ENCODE results near the gene MOB3A.
"Not testable (repeated sequence)": the region's sequence is repeated elsewhere in the genome, so short reads cannot be mapped to it uniquely, and the experiment has no call there.

The MOB3A gene

DNA sequence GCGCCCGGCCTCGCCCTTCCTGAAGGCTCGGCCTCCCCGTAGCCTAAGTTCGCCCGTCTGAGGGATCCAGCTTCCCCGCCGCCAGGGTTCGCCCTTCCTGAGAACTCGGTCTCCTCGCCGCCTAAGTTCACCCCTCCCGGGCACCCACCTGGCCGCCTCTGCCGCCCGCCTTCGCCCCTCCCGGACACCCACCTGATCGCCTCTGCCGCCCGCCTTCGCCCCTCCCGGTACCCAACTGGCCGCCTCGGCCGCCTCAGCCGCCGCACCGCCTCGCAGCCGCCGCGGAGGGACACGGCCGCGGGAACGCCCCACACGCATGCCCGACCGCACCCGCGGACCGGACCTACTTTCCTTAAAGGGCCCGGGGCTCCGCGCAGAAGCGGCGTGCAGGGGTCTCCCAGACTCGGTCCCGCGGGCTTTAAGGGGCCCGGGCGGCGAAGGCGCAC, at the start of gene MOB3A:
TSS of gene MOB3A (minus strand) at position 293 of the 446 bp plus-strand sequence. CDS start 17,766 bp downstream, outside the sequence.
- DNase-seq (ENCODE audit: low read depth in 2 of 2): peak in 1 of 2 donors; percentile 76

DNA sequence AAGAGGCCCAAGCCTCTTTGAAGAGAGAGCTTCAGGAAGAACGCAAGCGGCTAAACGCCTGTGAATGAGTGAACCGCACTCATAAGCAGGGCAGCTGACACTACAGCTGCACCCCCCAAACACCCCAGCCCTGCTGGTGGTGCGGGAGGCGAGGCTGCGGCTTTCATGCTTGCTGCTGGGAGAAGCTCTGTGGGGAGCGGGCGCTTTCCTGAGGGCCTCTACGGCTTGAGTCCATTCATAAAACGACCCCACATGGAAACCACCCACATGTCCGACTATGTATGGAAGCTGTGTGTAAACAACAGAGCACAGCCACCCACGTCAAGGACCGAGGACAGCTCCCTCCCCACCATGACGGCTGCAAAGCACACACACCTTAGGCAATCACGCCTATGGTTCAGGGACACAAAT, 49.7 kb upstream of the MOB3A start:
- DNase-seq (ENCODE audit: low read depth in 2 of 2): no peak

DNA sequence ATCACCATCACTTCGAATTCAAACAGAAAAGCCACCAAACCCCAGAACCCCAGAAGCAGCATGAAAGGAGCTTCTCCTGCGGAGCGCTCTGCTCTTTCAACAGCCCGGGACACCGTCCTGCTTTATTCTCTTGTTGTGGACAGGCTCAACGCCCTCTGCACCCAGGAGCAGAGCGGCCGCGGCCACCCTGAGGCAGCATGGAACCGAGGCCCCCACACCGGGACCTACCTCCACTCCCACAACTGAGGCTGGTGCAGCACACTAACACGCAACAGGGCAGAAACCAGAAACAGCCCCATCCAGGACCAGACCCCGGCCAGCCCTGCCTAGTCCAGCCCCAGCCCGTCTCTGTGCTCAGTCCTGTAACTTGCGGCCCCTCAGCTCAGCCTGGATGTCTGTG, 48.1 kb upstream of the MOB3A start:
- no peak for DNase-seq (ENCODE audit: low read depth in 2 of 2)

DNA sequence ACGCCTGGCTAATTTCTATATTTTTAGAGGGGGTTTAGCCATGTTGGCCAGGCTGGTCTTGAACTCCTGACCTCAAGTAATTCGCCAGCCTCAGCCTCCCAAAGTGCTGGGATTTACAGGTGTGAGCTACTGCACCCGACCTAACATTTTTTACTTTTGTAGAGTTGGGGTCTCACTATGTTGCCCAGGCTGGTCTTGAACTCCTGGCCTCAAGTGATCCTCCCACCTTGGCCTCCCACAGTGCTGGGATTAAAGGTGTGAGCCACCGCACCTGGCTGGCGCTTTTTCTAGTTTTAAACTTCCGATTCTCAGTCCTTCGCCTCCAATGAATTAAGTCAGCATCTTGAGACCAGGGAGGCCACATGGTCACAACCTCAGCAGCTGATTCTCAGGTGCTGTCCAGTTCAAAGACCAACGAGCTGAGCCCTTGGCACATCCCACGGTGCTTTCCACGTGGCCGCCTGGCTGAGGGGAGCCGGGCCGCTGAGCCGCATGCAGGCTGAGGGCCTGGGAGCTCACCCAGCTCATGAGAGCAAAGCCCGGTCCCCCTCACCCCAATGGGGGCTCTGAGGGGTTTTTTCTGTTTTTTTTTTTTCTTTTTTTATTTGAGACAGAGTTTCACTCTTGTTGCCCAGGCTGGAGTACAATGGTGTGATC, 46.2 kb upstream of the MOB3A start:
- no peak for DNase-seq (ENCODE audit: low read depth in 2 of 2)

DNA sequence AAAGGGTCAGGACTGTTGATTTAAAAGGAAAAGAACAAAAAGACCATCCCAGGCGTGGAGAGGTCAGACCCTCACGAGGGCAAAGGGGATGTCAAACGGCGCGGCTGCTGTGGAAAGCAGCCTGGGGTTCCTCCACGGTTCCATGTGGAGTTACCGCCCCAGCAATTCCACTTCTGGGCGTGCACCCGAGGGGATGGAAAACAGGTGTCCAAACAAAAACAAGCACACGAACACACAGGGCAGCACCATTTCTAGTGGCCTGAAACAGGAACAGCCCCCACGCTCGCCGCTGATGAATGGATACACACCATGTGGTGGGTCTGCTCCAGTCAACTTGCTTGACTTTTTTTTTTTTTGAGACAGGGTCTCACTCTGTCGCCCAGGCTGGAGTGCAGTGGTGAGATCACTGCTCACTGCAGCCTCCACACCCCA, 44.0 kb upstream of the MOB3A start:
- DNase-seq (ENCODE audit: low read depth in 2 of 2): no peak

DNA sequence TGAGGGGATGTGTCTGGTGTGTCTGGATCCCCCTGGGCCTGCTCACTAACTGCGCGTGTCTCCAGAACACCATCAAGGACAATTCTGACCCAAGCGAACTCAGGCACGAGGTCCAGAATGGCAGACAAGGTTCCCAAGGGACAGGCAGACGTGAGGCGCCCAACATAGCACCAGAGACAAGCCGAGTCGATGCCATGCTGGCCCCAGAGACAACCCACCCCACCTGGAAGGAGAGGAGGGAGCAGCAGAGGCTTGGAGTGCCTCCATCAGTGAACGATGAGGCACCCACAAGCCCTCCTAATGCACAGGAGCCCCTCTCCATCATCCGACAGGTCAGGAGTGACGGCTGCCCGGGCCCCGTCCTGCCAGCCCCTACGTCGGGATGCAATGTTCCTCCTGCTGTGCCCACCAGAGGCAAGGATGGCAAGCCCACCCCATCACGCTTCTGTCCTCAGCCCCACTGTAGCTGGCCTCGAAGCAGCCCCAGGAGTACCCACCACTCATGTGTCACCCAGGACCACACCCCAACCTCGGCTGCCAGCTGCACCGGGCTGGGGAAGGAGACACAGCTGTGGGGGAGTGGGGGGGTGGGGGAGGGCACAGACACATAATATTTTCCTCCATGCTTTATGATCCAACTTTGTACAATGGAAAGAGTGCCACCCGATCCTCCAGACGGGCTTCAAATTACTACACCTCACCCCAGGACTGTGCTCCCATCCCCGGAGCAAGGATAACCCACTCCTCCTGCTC, 43.4 kb upstream of the MOB3A start:
- no peak for DNase-seq (ENCODE audit: low read depth in 2 of 2)

DNA sequence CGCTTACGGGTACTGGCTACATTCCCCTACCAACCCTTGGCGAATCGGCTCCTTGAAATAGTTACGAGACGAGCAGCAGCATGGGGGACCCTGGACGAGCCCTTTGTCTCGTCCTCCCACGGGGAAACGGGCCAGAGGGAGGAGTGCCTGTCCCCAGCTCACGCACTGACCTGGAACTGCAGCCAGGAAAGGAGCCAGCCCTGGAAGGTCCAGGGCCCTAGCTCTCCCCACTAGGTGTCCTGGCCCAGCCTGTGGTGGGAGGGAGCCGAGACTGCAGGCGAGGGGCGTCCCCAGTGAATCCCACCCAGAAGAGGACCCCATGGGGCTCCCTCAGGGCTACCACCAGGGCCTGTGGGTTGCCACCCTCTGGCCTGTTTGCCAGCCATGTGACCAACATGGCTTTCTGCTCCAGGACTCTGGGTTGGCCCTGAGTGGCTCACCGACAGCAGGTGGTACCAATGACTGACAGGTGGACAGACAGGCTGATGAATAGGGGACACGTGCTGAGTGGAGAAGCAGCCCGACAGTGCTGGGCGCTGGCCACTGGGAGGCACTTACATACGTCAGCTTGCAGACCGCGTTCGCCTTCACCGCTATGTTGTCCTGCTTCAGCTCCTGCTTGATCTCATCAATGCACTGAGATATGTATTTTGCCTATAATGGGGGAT, 42.1 kb upstream of the MOB3A start:
- no peak for DNase-seq (ENCODE audit: low read depth in 2 of 2)

DNA sequence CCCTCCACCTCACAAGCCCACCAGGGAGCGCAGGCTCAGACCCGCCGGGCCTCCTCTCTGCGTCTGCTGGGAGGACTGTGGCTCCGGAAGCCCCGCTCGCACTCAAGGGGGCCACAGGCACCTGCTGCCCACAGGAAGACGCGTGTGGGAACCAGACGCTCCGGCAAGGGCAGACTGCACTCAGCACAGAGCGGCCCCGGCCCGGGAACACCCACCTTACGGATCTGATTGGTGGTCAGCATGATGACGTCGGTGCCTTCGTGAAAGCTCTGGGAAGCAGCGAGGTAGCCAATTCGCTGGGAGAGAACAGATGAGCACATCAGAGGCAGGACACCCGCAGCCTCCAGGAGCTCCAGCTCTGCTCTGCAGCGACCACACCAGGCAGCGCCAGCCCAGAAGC, 40.7 kb upstream of the MOB3A start:
- no peak for DNase-seq (ENCODE audit: low read depth in 2 of 2)

DNA sequence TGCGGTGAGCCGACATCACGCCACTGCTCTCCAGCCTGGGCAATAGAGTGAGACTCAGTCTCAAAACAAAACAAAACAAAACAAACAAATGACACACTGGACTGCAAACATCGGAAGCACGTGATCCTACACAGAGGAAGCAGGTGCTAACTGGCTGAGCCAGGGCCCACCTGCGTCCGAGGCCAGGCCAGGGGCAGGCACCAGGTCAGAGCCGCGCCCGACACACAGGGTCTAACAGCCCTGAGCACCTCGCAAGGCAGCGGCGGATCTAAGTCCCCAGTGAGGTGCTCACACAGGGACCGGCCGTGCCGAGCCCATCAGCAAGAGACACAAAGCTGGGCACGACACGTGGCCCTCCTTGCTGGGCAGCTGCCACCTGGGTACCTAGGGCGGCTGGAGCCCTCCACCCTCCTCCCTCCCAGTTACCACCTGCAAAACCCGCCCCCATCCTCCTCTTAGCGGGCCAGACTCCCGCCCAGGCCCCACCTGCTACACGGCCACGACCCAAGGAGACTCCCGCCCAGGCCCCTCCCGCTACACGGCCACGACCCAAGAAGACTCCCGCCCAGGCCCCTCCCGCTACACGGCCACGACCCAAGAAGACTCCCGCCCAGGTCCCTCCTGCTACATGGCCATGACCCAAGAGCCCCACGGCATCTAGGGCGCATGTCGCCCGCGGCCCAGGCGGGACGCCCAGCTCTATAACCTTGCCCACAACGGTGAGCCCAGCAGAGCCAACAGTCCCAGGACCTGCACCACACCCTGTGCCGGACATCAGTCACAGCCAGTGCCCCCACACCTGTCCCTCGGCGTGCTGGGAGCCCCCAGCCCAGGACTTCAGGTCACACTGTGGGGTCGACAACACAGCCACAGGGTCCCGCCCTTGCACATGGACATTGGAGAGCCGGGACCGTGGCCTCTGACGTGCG, 39.6 kb upstream of the MOB3A start:
- no peak for DNase-seq (ENCODE audit: low read depth in 2 of 2)

DNA sequence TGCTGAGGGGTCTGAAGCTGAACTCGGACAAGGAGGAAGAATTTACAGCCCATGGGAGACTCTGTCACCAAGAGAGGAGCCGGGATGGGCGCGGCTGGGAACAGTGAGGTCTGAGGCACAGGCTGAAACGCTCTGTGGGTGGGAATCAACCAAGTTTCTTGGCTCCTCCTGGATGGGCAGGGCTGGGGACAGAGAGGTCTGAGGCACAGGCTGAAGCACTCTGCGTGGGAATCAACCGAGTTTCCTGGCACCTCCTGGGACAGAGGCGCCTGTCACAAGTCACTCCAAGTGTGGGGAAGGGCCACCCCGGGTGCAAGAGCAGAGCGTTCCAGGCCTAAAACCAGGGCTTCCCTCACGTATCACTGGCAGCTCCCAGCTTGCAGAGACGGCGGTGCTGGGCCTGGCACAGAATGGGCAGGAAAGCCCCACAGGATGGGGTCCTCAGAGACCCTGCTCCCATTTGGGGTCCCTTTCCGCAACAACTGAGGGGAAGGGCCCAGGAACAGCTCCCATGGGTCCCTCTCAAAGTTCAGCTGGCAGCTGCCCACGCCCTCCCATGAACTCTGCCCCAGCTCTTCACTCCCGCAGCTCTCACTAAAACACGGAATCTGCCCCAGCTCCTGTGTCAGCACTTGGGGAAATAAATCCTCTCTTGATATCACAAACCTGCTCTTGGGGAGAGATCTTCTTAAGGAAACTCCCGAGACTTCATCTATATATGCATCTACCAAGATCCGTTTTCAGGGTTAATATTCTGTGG, 36.8 kb upstream of the MOB3A start:
- DNase-seq (ENCODE audit: low read depth in 2 of 2): no peak

DNA sequence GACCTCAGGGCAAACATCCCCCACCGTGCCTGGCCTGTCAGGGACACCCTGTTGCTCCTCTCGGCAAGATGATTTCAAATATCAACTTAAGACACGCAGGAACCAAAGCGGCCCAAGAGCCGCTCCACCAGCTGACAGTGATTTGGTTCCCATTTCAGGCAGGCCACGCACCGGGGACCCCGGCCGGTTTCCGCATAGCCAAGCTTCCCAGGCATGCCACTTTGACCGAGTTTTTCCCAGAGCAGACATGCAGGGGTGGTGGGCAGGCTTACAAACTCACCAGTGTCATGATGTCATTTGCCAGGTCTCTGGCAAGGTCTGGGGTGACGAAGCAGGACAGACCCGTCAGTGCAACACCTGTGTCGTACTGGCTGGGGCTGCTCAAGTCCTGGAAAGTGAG, 36.1 kb upstream of the MOB3A start:
- no peak for DNase-seq (ENCODE audit: low read depth in 2 of 2)

DNA sequence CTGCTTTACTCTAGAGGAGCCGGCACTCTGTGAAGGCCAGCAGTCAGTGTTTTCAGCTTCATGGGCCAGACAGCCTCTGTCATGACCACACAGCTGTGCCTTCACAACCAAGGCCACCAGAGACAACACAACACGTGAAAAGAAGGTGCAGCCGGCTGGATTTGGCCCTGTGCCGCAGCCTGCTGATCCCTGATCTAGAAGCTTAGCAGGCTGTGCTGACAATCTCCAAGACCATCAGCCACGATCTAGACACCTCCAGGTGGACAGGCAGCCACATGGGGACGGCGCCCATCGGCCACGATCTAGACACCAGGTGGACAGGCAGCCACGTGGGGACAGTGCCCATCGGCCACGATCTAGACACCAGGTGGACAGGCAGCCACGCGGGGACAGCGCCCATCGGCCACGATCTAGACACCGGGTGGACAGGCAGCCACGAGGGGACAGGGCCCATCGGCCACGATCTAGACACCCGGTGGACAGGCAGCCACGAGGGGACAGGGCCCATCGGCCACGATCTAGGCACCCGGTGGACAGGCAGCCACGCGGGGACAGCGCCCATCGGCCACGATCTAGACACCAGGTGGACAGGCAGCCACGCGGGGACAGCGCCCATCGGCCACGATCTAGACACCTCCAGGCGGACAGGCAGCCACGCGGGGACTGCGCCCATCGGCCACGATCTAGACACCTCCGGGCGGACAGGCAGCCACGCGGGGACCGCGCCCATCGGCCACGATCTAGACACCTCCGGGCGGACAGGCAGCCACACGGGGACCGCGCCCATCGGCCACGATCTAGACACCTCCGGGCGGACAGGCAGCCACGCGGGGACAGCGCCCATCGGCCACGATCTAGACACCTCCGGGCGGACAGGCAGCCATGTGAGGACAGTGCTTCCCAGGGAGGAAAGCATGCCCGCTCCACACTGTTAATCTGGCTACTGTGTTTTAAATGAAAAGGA, 35.2 kb upstream of the MOB3A start:
- not testable (repeated sequence) for DNase-seq (ENCODE audit: low read depth in 2 of 2)

DNA sequence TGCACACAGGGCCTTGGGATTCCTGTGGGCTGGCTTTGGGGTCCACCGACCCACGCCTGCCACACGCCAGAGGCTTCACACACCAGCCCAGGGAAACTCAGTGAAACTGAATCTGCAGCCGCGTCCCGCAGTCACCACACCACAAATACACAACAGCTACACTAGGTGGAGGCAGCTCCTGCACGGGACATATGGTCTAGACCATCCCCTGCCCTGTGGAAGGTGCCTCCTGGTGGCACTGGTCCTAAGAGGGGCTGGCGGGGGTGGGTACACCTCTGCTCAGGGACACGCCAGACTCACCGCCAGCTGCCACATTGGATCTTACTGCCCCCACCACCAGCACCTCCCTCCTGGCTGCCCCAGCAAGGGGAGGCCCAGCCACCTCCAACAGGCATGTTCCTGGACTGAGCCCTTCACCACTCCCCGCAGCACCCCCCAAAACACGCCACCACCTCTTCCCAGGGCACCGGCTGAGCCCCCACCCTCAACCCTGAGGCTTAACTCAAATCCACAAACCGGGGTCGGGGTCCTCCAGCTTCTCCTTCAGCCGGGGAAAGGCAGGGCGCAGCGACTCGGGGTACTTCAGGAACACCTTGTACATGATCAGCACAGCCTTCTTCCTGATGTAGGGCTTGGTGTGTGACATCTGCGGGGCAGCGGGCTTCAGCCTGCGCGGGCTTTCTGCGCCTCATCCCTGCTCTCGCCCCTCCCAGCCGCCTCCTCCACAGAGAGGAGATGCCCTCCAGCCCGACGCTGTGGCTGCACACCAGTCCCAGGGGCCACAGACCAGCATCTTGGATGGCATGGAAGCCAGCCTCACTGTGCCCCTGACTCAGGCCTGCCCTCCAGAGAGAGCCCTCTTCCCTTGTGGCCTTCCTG, 34.0 kb upstream of the MOB3A start:
- DNase-seq (ENCODE audit: low read depth in 2 of 2): no peak

DNA sequence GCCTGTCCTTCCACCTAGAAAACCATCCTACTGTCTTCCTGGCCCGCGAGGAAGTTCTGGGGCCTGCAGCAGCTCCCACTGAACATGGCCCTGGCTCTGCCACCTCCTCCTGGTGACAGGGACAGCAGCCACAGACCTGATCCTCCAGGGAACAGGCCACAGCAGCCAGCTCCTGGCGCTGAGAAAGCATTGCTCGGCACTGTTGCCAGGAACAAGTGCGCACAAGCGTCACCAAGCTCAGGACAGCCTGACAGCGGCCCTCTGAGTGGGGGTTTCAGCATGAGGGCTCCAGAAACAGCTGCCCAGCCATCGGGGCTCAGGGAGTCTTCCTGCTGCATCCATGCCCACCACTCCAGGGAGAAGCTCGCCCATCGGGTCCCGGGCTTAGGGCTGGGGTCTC, 33.4 kb upstream of the MOB3A start:
- DNase-seq (ENCODE audit: low read depth in 2 of 2): no peak

DNA sequence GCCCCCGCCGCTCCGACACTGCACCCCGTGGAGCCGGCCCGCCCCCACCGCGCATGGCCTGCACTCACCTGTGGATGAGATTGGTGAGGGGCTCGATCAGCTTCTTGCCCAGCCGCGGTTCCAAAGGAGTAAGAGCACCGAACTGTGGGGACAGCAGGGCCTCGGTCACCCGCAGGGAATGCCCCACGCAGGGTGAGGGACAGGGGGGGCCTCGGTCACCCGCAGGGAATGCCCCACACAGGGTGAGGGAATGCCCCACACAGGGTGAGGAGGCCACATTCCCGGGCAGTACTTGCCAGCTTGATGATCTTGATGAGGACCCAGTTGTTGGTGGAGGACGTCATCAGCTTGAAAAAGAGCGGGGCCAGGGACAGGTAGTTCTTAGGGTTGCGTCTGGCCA, 32.9 kb upstream of the MOB3A start:
- DNase-seq (ENCODE audit: low read depth in 2 of 2): no peak

DNA sequence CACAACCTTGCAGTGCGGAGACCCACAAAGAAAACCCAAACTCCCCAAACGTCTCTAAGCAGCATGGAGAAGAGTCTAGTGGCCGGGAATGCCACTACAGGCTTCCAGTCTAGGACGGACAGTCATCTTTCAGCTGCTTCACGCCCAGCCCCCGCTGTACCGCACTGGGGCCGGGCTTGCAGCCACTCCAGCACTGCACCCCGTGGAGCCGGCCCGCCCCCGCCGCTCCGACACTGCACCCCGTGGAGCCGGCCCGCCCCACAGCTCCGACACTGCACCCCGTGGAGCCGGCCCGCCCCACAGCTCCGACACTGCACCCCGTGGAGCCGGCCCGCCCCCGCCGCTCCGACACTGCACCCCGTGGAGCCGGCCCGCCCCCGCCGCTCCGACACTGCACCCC, 32.1 kb upstream of the MOB3A start:
- DNase-seq (ENCODE audit: low read depth in 2 of 2): not testable (repeated sequence)

DNA sequence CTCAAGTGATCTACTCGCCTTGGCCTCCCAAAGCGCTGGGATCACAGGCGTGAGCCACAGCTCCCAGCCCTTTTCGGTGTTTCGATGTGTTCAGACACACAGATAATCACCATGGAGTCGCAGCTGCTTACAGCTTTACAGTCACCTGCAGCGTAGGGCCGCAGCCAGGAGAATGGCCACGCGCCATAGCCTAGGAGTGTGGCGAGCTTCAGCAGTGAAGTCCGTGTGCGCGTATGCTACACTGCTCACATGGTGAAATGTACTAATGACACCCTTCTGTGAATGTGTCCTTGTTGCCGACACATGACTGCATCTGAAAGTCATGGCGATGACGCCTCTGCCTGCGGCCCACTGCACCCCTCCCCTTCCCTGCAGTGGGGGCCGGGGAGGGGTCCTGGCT, 31.6 kb upstream of the MOB3A start:
- DNase-seq (ENCODE audit: low read depth in 2 of 2): no peak

DNA sequence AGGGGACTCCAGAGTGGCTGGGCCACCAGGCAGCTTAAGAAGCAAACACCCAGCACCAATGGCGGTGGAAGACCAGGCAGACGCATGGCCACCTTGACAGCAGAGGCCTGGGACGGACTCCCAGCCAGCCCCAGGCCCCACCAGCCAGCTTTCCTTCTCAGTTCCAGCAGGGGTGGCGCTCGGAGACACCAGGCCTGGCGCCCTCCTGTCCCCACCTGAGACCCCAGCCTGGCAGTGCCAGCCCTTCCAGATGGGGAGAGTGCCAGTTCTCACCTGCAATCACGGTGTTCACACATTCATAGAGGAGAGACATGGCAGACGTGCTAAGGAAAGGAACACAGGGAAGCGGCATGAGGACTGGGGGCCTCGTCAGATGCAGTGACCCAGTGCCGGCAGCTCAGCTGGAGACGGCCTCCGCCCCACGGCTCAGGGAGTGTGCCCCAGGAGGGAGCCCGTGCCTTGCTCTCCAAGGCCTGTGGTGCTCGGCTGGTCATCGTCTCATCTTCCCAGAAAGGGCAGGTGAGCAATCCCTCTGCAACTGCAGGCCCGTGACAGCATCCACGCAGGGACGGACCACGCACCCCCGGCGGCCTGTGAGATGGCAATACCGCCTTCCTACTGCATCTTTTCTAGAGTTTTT, 30.9 kb upstream of the MOB3A start:
- no peak for DNase-seq (ENCODE audit: low read depth in 2 of 2)

Data from stimulated activated CD8-positive, alpha-beta memory T cell treated with anti-CD3 and anti-CD28 coated beads, Interleukin-15, amount 100 ng/mL, for 4 hours (primary cell).